Stimulated activated CD4-positive, alpha-beta T cell treated with anti-CD3 and anti-CD28 coated beads, Interleukin-12 subunit alpha, Interleukin-12 subunit beta, amount 100 ng/mL, for 4 hours (primary cell): ENCODE data around the gene DNMT3A.

ENCODE experiments used
- DNase-seq: peaks from one replicate; pipeline ENCODE4 v3.0.0-alpha.2; 2020

Gene DNMT3A

GRCh38 chr2:25197336-25198208 is 144.2 kb downstream of the DNMT3A start:
- no peak for DNase-seq

DNA sequence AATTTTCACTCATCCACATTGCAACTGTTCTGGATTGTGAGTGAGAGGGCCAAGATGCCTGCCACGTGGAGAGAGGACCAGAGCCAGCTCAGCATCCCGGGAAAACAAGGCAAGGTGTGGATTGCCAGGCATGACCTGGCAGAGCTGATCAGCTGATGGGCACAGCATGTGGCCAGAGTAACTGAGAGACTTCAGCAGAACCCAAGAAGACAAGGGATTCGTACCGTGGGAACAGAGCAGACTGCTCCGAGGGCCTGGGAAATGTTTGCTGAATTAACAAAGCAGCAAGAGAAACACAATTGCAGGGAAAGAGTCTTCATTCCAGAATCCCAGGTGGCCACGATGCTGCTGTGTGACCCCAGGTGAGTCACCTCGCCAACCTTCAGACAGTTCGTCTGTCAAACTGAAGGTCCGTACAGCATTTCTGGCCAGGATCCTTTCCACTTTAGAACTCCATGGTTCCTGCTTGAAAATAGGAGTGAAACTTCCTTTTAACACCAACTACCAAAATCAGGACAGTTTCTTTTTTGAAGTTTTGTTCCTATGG is 147.1 kb downstream of the DNMT3A start:
- DNase-seq, result no peak

DNA sequence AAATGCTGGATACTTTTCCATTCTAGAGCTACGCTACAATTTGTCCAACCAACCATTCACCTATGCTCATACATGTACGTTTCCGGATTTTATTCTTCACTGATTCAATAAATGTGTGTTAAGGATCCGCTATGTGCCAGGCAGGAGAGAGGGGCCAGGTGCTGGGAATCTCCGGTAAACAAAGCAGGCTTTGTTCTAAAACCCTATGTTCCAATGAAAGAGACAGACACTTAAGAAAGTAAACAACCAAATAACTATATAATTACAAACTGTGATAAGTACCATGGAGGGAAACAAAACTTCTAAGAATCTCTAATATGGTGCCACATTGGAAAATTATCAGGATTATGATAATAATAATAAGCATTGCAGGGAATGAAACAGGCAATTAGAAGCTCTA is 151.2 kb downstream of the DNMT3A start:
- no peak for DNase-seq

DNA sequence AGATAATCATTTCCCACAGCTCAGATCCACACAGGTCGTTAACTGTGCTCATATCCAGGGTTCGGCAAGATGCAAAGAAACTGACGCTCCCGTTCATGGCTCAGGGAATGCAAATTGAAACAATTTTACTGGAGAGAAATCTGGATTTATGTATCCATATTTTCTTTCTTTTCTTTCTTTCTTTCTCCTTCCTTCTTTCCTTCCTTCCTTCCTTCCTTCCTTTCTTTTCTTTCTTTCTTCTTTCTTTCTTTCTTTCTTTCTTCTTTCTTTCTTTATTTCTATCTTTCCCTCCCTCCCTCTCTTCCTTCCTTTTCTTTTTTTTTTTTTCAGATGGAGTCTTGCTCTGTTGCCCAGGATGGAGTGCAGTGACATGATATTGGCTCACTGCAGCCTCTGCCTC is 153.3 kb downstream of the DNMT3A start:
- DNase-seq, result no peak

DNA sequence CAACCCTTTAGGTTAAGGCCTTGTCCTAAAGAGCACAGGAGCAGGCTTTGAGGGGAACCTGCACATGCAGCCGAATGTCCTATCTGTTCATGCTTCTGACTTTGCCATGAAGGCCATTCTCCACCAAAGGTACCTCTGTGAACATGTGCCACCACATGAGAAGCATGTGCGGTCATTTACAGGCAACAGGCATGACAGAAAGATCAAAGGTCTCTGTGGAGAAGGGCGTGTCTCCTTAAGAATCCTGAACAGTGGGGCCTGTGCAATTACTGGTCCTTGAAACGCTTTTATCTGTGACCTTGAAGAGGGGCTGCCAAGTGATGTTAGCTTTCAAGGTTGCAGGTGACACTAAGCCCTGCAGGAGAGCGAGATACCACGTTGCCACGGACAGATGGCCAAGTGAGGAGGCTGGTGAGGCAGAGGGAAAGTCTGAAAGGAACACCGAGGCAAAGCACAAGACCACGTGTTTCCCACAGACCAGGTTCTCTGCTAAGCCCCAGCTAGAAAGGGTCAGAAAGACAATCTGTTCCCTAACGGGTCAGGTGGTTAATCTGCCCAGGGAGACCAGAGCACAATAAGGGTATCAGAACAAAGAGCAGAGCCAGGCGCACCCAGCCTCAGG is 153.9 kb downstream of the DNMT3A start:
- no peak for DNase-seq

DNA sequence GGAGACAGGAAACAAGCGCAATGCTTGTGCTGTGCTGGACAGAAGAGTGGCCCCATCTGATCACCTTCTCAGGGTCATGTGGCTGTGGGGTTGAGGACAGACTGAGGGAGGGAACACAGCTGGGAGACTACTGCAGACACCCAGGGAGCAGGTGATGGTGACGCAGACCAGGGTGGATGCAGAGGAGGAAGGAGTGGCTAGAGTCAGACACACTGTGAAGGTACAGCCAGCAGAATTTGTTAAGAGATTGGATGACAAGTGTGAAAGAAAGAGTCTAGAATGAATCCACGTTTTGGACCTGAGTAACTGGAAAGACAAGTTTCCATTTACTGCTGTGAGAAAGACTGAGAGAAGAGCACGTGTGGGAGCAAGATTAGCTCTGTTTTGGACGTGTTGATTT is 157.5 kb downstream of the DNMT3A start:
- no peak for DNase-seq

GRCh38 chr2:25178976-25179375 is 162.7 kb downstream of the DNMT3A start:
- no peak for DNase-seq
